DLD1 (cell line): Measurements from ENCODE around the gene ATAD3C.
"Not testable (repeated sequence)": the region's sequence is repeated elsewhere in the genome, so short reads cannot be mapped to it uniquely, and the experiment has no call there.

Source experiments
- in situ Hi-C: cut with HindIII; loops from 2 replicates; pipeline ENCODE4 v1.10.0; 2017; ENCODE audit warnings: low sequenced_read_pairs

The ATAD3C gene

GRCh38 chr1:1494311-1494710 is 44.8 kb downstream of the ATAD3C start:
- in situ Hi-C loops, result not testable (repeated sequence)

- in situ Hi-C loops, result not testable (repeated sequence)
Measured at GRCh38 chr1:1495461-1495975, 46.0 kb downstream of the ATAD3C start.

GRCh38 chr1:1504777-1505365 is 55.4 kb downstream of the ATAD3C start:
- in situ Hi-C loops, result not testable (repeated sequence)

GRCh38 chr1:1505366-1505798 is 55.9 kb downstream of the ATAD3C start:
- in situ Hi-C loops, result not testable (repeated sequence)

GRCh38 chr1:1505801-1506200 is 56.3 kb downstream of the ATAD3C start:
- in situ Hi-C loops, result not testable (repeated sequence)

- in situ Hi-C loops, result no loop called here
Measured at GRCh38 chr1:1507305-1507704, 57.8 kb downstream of the ATAD3C start.

- in situ Hi-C loops, result not testable (repeated sequence)
Measured at GRCh38 chr1:1508775-1509464, 59.4 kb downstream of the ATAD3C start.

- in situ Hi-C loops, result not testable (repeated sequence)
Measured at GRCh38 chr1:1509465-1509850, 60.0 kb downstream of the ATAD3C start.

GRCh38 chr1:1510912-1511532 is 61.5 kb downstream of the ATAD3C start:
- in situ Hi-C loops, result no loop called here

- in situ Hi-C loops, result no loop called here
Measured at GRCh38 chr1:1511533-1512285, 62.2 kb downstream of the ATAD3C start, which contains the start of gene ATAD3A. TSS of gene ATAD3A (plus strand) at chr1:1512162. CDS start at chr1:1512269, 107 bp downstream.

GRCh38 chr1:1512425-1512824 is 62.9 kb downstream of the ATAD3C start:
- in situ Hi-C loops, result not testable (repeated sequence)

- in situ Hi-C loops, result not testable (repeated sequence)
Measured at GRCh38 chr1:1513675-1514074, 64.2 kb downstream of the ATAD3C start.

- in situ Hi-C loops, result not testable (repeated sequence)
Measured at GRCh38 chr1:1514376-1514775, 64.9 kb downstream of the ATAD3C start.

- in situ Hi-C loops, result not testable (repeated sequence)
Measured at GRCh38 chr1:1516923-1517322, 67.4 kb downstream of the ATAD3C start.

GRCh38 chr1:1517973-1518620 is 68.6 kb downstream of the ATAD3C start:
- in situ Hi-C loops, result no loop called here

- in situ Hi-C loops, result not testable (repeated sequence)
Measured at GRCh38 chr1:1518621-1519007, 69.1 kb downstream of the ATAD3C start.
